Mucosa of gallbladder (tissue), 1 donor: ENCODE measurements around the gene NR5A2. TPM values are rescaled to one million over a fixed set of nuclear protein-coding genes. Genes with fewer than 3 reads are reported as not detected.

Experiments used
- DNase-seq: peaks from one replicate; pipeline ENCODE4 v3.0.0-alpha.2; 2020; ENCODE audit warnings: low spot score
- total RNA-seq: library from RNA; stranded (reverse); gene quantifications from one replicate; pipeline ENCODE4 v1.2.1, GENCODE V29; 2021
- donor health status: DM: no; HTN: no; CAD: no.

The NR5A2 gene
- total RNA-seq, 1 donor from 2014 or later, result 49.0 TPM

DNA sequence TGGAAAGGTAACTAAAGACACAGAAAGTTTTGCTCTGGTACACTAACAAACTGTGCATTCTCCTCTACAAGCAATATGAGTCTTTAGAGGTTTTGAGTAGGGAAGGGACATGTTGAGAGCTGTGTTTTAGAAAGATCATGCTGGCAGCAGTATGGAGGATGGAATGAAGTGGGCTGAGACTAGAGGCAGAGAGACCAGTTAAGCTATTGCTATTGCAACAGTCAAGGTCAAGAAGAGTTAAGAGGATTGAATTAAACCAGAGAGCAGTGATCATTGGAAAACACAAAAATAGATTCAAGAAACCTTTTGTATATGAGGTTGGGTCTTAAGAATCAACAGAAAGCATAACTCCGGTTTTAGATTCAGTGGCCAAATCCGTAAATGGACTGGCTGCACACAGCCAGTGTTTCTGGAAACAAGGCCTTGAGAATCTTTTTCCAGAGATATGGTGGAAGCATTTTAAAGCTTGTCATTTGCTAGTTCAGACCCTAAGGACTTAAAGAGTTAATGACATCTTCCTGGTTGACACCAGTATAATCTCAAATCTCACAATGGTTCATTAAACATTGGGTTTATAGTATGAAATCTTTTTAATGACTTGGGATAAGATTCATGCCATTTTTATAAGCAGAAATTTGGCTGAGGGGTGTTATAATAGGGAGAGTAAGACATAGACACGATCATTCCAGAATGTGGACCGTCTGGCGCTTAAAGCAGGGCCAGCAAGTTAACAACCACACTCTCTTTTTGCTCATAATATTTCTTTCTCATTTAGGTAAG lies 177.9 kb downstream of the NR5A2 start:
- no peak for DNase-seq

DNA sequence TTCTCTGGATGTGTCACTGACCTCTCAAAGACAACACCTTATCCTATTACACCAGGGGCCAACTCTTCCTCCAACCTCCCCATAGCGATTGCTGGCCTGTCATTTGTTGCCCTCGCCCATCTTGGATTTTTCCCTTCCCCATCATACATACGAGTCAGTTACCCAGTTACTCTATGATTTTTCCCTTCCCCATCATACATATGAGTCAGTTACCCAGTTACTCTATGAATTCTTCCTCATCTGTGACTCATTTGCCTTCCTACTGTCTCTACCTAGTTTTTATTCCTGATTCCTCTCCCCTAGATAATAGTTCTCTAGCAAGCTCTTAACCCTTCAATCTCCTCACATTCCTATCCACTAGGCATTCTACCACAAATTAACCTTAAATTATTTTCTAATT lies 178.8 kb downstream of the NR5A2 start:
- no peak for DNase-seq

DNA sequence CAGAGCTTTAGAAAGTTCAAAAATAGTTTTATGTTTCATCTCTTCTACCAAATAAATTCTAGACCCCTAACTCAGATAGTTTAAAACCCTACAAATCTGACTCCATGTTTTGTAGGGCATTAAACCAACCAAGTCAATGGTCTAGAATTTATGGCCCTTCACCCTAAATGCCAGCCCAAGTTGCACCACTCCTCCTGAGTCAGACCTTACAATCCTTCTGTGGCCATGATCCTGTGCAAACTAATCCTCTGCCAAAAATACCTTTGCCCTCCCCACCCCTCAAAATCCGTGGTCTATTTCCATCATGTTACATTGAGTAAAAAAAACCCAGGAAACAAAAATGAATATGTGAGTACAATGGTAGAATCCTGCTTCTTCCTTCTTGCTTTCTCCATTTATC lies 179.3 kb downstream of the NR5A2 start:
- no peak for DNase-seq

DNA sequence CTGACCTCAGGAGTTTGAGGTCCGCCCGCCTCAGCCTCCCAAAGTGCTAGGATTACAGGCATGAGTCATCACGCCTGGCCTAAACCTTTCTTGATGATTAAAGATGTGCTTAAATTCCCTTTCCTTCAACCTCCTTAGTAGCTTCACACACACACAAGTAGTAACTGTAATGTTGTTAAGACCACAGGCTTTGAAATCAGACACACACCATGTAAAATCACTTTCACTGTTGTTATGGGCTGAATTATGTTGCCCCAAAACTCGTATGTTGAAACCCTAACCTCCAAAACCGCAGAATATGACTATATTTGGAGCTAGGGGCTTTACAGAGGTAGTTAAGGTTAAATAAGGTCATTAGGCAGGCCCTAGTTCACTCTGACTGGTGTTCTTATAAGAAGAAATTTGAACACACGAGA lies 180.2 kb downstream of the NR5A2 start:
- no peak for DNase-seq

DNA sequence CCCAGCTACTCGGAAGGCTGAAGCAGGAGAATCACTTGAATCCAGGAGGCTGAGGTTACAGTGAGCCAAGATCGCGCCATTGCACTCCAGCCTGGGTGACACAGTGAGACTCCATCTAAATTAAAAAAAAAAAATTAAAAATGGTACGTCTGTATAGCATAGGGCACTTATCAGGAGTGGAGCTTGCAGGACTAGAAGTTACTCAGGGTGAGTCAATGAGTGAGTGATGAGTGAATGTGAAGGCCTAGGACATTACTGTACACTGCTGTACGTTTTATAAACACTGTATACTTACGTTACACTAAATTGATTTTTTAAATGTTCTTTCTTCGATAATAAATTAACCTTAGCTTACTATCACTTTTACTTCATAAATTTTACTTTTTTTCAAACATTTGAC lies 183.6 kb downstream of the NR5A2 start:
- no peak for DNase-seq

DNA sequence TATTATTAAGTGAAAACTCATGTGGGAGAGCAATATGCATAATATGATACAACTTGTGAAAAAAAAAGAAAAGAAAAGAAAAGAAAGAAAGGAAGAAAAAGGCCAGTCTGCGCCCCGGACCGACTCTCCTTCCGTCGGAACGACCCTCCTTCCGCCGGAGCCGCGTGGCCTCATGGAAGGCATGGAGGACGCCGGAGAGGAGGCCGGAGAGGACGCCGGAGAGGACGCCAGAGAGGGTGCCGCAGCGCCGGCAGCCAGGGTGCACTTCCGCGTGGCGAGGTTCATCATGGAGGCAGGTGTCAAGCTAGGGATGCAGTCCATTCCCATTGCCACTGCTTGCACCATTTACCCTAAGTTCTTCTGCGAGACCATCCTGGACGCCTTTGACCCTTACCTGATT lies 185.9 kb downstream of the NR5A2 start:
- DNase-seq, result no peak

DNA sequence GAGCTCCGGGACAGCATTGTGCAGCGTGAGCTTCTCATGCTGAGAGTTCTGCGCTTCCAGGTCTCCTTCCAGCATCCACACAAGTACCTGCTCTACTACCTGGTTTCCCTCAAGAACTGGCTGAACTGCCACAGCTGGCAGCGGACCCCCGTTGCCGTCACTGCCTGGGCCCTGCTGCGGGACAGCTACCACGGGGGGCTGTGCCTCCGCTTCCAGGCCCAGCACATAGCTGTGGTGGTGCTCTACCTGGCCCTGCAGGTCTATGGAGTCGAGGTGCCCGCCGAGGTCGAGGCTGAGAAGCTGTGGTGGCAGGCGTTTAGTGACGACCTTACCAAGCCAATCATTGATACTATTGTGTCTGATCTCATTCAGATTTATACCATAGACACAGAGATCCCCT lies 186.4 kb downstream of the NR5A2 start:
- DNase-seq, result no peak

DNA sequence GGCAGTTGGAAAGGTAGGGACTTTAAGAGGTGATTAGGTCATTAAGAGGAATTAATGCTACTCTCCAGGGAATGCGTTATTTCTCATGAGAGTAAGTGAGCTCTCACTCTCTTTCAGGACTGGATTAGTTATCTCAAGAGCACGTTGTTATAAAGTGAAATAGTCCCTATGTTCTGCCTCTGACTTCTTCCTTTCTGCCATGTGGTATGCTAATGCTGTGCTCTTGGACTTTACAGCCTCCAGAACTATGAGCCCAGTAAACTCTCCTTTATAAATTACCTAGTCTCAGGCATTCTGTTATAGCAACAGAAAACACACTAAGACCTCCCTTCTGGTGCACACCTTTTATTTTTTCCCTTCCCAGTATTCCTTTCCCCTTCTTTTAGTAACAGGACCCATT lies 187.8 kb downstream of the NR5A2 start:
- DNase-seq, result no peak

DNA sequence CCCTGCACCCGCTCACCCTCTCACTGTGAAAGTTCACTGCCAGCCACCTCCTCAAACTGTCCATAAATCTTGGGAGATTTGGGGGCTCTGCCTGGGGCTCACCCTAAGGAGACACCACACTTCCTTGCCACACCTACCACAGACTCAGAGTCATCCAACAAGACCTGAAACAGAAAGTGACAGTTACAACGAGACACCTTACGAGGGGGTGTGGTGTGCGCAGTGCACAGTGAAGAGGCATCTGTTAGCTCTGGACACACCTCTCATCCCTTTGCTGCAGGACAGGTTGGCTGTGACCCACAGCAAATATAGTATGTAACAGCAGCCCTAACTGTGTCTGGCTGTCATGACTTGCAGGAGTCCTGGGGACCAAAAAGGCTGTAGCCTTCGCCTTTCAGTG lies 190.2 kb downstream of the NR5A2 start:
- DNase-seq, result no peak

DNA sequence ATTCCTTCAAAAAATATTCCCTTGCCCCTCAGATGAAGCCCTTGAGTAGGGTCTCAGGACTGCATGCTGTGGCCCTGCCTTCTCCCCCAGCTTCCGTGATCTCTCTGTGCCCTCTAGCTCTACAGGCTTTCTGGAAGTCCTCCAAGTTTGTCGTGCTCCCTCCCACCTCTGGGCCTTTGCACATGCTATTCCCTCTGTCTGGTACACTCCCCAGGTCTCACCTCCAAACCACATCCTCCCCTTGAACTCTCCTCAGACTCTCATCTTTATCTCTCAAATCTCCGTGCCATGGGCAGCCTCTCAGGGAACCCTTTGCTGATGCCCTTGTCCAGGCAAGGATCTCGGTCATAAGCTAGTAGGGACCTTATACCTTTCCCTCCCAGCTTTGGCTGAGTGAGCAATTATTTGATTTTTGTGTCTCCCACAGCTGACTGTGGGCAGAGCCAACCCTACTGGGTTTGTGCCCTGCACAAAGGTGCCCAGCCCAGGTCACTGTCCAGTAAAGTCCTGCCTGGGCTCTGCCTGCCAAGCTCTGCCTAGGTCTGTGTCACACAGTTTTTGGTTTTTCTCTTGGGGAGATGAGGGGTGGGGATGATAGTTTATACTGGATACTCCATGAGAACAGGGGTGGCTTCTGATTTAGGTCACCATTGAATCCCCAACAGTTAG lies 194.2 kb downstream of the NR5A2 start:
- no peak for DNase-seq

DNA sequence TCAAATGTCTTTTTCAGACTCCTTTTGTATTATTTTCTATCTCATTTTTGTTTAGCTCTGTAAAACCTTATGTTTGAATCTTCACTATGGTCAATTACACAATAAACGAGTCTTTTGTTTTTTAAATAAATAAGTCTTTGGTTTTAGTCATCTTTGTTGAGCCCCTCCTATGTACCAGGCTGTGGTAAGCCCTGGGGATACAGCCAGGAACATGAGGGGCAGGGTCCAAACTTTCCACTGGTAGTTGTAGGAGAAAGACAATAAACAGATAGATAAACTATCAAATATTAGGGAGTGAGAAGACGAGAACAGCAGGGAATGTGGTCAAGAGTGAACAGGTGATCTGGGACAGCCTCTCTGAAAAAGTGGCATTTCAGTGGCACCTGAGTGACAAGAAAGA lies 195.7 kb downstream of the NR5A2 start:
- no peak for DNase-seq

DNA sequence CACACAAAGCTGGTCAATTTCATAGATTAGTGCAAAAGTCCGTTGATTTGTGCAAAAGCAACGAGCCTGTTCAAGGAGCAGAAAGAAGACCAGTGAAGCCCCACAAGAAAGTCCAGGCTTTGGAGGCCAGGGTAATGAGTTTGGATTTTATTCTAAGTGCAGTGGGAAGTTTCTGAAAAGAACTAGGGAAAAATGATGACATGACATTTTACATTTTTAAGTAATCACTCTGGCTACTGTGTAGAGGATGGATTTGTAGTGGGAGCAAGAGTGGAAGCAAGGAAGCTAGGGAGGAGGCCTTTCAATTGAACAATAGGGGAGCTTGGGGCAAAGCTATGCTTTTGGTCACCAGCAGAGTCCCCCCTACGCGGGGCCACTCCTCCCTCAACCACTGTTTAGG lies 196.1 kb downstream of the NR5A2 start:
- no peak for DNase-seq

DNA sequence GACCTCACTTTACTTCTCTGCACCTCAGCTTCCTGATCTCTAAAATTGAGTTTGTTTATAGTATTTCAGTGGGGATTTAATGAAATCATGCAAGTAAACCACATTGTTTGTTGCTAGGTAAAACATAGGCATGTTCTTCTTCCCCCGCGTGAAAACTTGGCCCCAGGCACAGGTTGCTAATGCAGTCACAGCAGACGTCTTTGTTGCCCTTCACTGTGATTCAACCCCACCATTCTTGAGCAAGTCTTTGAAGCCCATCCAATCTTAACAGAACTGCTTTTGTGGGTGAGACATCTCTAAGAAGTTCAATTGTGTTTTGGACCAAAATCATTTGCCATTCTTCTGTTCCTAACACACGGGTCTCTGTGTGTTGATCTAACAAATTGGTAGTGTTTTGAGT lies 196.8 kb downstream of the NR5A2 start:
- no peak for DNase-seq

DNA sequence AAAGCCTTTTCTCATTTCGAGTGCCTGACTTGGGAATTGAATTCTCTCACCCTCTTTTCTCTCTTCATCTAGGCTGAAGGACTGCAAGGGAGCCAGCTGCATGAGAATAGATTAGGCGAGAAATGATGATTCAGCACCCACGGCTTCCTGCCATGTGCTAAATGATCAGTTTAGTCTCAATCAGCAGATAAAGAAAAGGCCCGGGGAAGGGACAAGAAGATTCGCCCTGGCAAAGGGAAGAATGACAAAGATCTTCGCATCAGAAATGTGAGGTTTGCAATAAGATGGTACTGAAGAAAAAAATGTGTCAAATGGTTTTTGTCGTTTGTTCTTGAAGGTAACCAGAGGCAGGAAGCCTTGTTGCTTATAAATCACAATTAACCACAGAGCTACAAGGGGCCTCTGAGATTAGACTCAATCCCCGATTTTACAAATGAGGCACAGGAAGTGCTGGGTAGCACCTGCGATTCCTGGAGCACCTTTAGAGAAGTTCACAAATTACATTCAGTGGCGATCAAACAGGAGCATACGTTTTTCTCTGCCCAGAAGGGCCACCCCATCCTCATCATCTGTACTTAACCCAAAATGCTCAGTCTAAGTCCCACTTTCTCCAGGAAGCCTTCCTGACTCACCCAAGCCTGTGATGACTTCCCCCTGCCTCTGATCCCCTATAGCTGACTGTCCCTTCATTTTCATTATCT lies 198.9 kb downstream of the NR5A2 start:
- DNase-seq, result no peak

DNA sequence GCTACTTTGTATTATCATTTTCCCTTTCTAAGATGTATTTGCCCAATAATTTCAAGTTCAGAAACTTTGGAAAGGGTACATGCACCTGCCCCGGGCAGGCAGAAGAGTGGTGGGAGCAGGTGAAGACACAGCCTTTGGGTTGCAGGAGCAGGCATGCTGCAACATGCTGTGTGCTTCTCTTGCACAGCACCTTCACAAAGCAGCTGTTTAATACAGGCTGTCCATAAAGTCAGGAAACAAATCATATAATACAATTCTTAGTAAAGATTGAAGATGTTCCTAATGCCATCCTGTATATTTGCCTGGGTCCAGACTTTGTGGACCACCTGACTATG lies 199.4 kb downstream of the NR5A2 start:
- no peak for DNase-seq
